GM21367 (cell line): ENCODE results near the gene FAM114A1.

Experiments used
- ATAC-seq: cut with Tn5 transposase; IDR thresholded peaks from one replicate; pipeline ENCODE4 v1.9.1; 2021; ENCODE audit not compliant: unreplicated experiment

Gene FAM114A1

DNA sequence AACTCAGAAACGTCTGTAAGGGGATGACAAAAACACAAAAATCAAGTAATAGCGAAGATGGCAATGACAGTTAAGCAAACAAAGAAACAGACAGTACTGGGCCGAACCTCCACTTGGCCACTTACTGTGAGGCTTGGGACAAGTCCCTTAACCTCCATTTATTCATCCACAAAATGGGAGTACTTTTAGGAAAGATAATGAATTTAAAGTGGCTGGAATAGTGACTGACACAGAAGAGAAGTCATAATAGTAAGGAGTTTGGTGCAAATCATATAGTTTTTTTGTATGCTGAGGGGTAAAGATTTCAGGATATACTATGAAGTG, 9.5 kb upstream of the FAM114A1 start:
- no peak for ATAC-seq

DNA sequence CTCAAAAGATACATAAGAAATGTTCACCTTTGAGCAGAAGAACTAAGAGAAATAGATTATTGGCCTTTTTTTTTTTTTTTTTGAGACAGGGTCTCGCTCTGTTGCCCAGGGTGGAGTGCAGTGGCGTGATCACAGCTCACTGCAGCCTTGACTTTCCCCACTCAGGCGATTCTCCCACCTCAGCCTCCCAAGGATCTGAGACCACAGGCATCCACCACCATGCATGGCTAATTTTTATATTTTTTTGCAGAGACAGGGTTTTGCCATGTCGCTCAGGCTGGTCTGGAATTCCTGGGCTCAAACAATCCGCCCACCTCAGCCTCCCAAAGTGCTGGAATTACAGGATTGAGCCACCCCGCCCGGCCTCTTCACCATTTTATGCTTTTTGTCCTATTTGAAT, 8.1 kb upstream of the FAM114A1 start:
- no peak for ATAC-seq

DNA sequence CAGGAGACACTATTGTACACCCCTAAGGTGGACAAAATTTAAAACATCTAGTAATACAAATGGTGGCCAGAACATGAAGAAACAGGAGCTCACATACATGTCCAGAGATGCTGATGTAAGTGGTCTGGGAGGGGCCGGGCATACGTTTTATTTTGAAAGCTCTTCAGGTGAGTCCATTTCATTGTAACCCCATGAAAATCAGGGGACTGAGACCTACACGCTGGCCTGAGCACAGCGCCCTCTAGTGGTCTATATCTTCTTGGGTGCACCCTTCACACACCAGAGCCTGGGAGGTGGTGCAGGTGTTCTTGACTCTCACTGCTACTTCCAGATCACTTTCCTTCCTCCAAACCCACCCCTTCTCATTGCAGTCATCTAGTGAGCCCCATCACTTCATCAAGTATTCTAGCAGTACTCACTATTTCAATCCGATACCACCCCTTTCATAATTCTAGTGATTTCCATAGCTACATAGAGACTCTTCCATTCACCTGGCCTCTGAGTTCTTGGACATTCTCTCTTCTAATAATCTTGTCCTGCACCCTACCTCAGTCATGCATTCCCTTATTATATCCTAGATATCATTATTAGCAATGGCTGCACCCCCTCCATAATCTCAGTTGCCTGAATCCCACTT, 6.7 kb upstream of the FAM114A1 start:
- no peak for ATAC-seq

DNA sequence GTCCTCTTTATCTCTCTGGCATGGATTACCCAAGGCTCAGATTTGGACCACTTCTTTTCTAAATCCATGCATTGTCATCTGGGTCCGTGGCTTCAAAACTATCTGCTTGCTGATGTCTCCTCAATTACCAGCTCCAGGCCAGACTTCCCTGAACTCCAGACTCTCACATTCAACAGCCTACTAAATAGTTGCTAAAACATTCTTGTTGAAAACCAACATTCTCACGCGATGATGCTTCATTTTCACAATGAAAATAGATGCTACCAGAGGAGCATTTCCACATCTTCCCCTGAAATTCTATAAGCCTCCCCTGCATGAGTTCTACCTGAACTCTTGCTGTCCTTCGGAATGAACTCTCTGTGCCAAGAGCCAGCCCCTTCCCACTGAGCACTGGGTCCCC, 5.8 kb upstream of the FAM114A1 start:
- ATAC-seq: no peak

DNA sequence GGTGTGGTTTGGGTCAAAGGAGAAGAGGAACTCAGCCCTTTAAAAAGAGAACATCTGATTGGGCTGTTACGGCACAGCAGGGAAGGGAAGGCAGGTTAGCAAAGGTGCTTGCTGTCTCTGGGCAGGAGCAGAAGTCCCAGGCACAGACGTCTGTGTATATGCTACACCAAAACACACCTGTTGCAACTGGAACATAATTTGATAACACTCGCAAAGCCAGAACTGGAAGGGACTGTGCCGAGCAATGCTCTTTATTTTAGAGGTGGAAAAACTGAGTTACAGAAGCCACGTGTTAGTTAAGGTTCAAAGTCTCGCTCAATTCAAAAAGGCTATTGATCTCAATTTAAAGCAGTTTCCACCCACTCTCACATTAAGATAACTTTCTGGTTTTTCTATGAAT, 2.2 kb upstream of the FAM114A1 start:
- no peak for ATAC-seq

DNA sequence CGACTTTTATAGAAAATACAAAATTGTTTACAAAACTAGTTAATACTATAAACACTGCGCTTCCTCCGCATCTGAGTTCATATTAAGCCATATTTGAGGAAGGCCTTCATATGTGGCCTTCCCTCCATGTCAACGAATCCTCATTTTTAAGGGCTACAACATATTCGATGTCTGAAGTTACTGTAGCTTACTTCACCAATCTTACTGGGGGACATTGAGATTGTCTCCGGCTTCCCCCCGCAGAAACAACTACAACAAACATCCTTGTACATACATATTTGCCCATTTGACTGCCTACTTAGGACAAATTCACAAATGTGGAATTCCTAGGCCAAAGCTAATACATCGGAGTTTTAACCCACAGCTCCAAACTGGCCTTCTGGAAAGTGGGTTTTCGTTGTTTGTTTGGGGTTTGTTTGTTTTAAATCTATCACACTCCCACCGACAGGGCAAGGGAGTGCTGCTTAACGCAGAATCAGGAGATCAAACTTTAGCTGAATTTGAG, 581 bp upstream of the FAM114A1 start:
- no peak for ATAC-seq

DNA sequence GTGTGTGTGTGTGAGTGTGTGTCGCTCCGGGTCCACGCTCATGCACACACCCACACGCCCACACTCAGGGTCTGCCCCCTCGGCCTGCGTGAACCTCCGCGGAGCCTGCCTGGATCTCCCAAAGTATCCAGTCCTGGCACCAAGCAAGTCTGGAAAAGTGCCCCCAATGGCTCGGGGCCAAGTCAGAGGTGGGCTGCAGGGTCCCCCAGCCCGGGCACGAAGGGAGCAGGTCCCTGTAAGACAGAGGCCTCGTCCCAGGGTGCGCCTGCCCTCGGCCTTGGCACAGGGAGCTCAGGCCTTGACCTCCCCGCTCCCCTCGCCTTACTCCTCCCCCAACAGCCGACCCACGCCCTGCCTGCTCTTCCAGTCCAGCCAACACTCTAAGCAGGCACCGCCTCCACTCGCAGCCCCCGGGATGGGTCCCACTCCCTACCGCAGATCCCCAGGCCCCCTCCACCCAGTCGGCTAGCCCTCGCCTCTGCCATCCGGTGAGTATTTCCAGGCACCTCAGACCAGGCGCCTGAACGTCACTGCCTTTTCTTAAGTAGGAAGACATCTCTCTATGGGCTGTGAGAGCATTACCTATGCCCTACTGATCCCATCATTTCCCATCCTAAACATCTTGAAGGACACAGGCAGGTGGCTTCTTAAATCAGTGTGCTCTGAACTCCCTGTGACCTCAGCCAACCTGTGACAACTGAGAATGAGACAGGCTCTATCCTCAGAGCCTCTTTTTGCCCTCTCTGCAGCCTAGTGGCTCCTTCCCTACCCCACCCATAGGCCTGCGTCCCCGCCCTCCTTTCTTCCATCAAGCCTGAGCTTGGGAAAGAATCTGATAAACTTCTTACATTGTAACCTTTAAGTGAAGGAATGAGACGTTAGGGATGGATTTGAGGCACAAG, 704 bp downstream of the FAM114A1 start:
- ATAC-seq: no peak

DNA sequence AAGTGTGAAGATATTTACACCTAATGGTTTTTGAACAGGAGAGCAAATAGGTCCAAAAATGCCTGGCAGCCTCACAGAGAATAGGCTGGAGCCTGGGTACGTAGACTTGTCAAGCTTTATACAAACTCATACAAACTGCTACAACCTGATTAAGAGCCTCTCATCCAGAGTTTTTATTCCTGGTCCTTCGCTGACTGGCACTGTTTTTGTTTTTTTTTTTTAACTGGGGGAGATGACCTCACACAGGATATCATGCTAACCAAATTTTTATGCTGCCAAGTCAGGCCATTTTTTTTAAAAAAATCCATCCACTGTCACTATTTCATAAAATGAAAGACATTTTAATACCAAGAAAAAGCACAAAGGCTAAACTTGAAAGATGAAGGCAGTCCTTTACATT, 1.9 kb downstream of the FAM114A1 start:
- ATAC-seq: no peak

DNA sequence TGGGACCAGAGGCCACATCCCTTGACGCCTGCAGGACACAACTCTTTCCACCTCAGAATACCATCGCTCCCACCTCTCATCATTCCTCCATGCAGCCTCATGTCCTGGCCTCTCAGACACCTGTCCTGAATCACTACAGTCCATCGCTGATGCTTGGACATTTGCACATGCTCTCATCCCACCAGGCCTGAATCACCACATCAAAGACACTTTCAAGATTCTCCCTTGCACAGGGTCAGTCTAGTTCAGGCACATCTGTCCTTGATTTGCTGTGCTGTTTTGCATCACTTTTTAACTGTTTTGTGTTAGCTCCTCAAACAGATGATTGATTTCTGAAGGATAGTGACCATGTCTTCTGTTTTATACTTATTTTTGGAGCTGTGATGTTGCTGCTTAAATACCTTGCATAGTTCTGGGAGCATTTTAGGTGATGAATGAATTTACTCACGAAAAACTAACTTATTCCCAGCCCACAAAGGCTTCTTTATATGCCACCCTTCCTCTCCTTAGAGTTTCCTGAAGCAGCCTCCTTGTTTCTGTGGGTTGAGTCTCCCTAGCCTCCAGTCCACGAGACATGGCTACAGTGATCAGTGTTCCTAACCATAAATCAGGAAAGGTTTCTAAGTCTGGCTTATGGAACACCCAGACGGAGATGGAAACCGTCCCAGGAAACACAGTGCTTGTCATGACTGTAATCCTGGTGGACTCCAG, 2.6 kb downstream of the FAM114A1 start:
- ATAC-seq: no peak

DNA sequence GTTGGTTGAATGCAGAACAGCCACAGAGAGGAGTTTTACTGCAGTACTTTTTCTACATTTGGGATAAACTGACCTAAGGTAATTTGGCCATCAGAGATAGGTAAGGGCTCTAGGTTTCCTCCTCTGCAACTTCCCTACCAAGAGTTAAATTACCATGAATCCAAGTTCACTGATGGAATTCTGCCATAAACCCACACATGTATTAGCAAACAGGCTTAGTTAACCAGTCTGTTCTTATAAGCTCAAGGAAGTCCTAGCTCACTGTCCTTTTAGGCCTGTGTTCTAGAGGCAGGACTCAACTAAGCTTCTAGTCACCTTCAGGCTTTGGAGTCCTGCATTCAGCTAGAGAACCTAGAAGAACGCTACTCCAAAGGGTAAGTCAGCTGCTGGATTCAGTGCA, 4.0 kb downstream of the FAM114A1 start:
- ATAC-seq: no peak

DNA sequence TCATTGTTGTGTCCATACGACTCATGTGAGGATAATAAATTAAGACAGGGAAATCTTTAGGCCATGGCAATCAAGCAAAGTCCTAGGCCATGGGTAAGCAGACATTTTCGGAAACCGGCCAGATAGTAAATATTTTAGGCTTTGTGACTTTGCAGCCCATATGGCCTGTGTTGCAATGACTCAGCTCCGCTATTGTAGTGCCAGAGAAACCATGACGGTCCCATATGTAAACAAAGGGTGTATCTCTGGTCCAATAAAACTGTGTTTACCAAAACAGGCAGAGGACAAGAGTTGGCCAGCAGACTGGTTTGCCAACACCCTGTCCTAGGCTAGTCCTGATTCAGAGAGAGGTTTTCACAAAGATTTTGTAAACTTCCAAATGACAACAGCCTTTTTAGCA, 5.0 kb downstream of the FAM114A1 start:
- no peak for ATAC-seq

DNA sequence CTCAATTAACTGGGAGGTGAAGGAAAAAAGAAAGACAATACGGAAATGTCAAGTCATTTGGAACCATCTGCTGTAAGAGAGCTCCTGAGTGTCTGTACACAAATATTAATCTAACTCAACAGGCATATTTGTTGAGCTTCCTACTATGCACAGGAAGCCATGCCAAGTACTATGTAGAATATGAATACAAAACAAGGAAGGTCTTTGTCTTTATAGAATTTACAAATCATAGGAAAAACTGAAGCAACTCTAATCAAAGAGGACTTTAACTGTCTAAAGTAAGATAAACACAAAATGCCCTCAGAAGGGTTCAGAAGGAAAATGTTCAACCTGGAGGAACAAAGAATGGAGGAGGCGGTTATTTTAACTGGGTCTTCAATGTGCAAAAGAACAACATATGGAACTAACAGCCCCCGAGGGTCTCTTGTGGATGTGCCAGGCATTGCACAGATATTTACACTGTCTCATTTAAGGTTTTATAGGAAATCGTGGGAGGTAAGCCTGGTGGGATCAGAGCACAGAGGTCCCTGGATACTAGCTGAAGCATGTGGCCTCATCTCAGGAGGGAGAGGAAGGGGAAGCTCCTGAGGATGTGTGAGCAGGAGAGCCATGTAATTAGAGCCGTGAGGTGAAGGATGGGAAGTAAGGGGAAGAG, 5.8 kb downstream of the FAM114A1 start:
- ATAC-seq: no peak

DNA sequence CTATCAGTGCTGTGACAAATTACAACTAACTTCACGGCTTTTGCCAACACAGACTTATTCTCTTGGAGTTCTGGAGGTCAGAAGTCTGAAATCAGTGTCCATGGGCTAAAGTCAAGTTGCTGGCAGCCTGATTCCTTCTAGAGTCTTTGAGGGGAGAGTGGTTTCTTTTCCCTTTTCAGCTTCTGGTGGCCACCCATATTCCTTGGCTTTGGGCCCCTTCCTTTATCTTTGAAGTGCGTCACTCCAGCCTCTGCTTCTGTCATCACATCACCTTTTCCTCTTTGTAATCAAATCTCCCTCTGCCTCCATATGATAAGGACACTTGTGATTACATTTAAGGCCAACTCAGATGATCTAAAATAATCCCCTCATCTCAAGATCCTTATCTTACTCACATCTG, 9.0 kb downstream of the FAM114A1 start:
- ATAC-seq: no peak

DNA sequence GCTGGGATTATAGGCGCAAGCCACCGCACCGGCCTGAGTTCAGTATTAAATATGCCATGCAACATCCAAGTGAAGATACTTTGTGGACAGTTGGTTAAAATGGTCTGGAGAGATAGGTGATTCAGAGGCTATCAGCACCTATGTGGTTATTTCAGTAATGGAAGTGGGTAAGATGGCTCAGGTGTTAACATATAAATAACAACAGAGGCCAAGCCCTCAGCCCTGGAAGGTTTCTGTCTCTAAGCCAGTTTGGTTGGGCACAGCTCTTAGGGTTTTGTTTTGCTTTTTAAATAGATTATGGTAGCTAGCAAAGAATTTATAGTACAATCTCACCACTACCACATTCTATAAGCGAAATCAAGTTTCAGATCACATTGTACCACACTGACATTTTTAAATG, 16.6 kb downstream of the FAM114A1 start:
- no peak for ATAC-seq

DNA sequence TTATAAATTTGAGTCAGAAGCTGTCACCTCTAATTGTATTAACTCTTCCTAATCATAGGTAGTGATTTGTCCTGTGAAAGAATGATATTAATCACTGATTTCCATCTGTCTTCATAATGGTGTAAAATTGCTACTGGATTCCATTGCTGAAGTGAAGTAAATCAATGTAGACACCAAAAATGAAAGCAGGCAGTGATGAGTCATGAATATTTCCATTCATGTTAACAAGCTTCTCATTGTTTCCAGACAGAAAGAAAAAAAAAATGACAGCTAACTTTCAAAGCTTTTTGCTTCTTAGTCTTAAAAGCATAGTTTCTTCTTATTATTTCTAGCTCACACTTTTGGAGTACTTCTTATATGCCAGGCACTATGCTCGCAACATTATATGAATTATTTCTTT, 21.5 kb downstream of the FAM114A1 start:
- no peak for ATAC-seq

DNA sequence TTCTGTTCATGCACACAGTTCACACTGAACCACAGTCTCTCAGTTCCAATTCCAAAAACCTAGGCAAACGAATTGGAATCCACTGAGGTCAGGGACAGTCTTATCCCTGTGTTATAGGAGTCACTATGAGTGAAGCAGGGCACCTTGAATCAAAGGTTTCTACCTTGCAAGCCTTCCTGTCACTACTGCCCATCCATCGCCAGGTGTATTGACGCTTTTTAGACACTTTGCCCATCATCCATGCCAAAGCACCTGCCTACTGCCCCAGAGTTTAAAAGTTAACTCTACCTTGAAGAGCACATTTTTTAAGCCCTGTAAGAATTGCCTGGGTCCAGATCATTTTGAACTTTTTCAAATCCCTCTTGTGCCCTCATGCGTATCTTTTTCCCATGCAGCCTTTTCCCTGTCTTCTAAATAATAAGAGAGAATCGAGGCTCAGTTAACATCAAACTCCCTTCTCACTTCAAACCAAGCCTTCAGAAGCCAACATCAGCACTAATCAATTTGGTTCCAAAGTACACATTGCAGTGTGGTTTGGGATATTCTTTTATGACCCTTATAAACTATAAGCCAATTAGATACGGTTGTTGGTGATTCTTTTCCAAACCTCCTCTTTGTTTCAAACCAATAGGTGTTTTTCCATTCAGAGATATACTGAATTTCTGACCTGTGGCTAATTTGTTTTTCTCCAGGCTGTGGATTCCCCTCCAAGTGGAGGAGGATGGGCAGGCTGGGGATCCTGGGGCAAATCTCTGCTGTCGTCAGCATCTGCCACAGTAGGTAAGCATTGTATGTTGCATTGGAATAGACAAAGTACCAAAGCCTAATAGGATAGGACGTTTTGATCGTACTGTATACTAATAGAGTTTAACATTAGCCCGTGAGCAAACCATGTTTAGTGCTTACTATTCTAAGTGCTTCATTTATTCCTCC, 23.7 kb downstream of the FAM114A1 start:
- no peak for ATAC-seq

DNA sequence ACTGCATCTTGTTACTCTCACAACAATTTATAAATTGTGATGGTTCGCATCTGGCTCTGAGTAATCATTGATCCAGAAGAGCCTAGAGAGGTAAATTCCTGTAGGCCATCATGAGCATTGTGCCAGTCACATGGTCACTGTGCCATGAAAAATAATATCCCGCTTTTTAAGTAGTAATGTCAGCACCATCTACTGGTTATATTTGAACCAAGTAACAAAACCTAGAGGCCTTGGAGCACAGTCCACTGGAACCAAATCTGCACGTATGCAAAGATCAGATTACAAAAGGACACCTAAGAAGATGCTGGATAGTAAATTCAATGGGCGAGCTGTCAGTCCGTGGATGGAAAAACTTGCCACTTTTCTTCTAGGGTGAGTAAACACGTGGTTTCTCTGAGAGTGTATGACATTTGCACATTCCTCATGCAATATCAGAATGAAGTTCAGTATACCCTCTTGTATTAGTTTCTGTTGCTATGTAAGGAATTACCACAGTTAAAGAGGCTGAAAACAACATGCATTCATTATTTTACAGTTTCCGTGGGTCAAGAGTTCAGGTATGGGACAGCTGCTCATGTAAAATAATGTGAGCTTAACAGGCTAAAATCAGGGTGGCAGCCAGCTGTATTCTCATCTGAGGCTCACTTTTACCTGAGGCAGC, 26.8 kb downstream of the FAM114A1 start:
- ATAC-seq: no peak

DNA sequence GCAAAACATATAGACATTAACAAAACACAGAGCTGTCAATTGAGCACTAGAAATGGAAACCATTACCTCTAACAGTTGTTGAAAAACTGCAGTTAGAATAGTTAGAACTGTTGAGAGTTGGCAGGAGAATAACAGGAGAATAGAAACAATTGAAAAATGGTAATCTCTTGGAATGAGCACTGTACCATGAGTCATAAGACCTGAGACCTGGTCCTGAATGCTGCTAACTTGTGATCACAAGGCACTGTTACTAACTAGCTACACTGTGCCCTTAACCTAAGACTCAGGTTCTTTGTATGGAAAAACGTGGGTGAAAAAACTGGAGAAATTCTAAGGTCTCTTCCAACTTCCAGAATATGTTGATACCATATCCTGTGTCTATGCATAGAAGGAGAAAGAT, 29.3 kb downstream of the FAM114A1 start:
- no peak for ATAC-seq

DNA sequence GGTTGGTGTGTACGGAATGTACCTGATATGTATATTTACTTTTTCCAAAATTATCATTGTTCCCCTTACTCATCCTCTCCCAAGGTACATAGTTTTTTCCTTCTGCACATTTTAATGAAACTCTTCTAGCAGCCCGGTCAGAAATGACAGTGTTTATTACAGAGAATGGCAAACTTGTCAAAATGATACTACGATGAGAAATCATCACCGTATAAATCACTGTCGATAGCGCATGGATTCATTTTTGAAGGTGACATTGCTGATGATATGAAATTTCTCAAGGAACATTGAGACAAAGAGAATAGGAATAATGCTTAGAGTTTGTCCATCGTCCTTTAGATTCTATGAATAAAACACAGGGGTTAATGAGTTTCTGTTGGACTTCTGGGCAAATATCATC, 30.6 kb downstream of the FAM114A1 start:
- no peak for ATAC-seq

DNA sequence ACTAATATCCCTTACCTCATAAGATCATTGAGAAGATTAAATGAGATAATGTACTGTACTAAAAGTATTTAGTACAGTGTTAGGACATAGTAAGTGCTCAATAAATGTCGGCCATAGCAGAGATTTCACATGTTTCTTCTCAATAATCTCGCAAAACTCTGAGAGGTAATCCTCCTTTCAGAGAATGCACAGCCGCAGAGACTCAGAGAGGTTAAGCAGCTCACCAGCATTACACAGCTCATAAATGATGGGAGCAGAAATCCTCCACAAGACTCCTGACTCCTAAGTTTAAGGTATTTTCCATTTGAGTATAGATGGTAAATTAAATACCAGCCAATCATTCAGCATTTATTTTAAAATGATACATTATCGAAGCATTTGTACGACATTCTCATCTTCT, 34.6 kb downstream of the FAM114A1 start:
- no peak for ATAC-seq
